ENCODE measurements around the gene TMSB4Y. TPM values are rescaled to one million over a fixed set of nuclear protein-coding genes. Genes with fewer than 3 reads are reported as not detected.

Gene TMSB4Y
- polyA plus RNA-seq (2013, experiment 1 of 2; ENCODE audit: insufficient read length), result 0.50 TPM
- polyA plus RNA-seq (2013, experiment 2 of 2; ENCODE audit: insufficient read length), result 0.47 TPM

GRCh38 chrY:13703568-13703968 lies at the start of gene TMSB4Y:
TSS of gene TMSB4Y (plus strand) at chrY:13703899.
- DNase-seq, result peak; percentile 72

- no peak for DNase-seq
These were observed 39.5 kb upstream of the TMSB4Y start for GRCh38 chrY:13664162-13664561.

GRCh38 chrY:13671122-13671521 lies 32.6 kb upstream of the TMSB4Y start:
- no peak for DNase-seq

- DNase-seq, result no peak
These were observed 1.4 kb upstream of the TMSB4Y start for GRCh38 chrY:13702276-13702675.

GRCh38 chrY:13704121-13704930 lies 627 bp downstream of the TMSB4Y start:
- DNase-seq, result peak; percentile 37

- DNase-seq, result no peak
These were observed 1.5 kb downstream of the TMSB4Y start for GRCh38 chrY:13705197-13705596.

GRCh38 chrY:13708038-13708437 lies 4.3 kb downstream of the TMSB4Y start:
- DNase-seq, result no peak

GRCh38 chrY:13718996-13719395 lies 15.3 kb downstream of the TMSB4Y start:
- no peak for DNase-seq

GRCh38 chrY:13729517-13729916 lies 25.8 kb downstream of the TMSB4Y start:
- DNase-seq, result no peak

- peak; percentile 0 for DNase-seq
These were observed 34.9 kb downstream of the TMSB4Y start for GRCh38 chrY:13738618-13739017.

GRCh38 chrY:13751289-13752071 lies 47.8 kb downstream of the TMSB4Y start:
- DNase-seq, result no peak

- DNase-seq, result no peak
These were observed 51.0 kb downstream of the TMSB4Y start for GRCh38 chrY:13754661-13755060.
